COLO668 (cell line): ENCODE results near the gene SARS1.

ENCODE experiments used
- DNase-seq: peaks from one replicate; lab custom pipeline; 2025; ENCODE audit not compliant: unreplicated experiment; lab: John Stamatoyannopoulos, UW

SARS1 gene

GRCh38 chr1:109259674-109260557 is 46.2 kb downstream of the SARS1 start:
- no peak for DNase-seq

- no peak for DNase-seq
Observed at GRCh38 chr1:109261006-109261405, 47.3 kb downstream of the SARS1 start.

- no peak for DNase-seq
Observed at GRCh38 chr1:109261578-109261977, 47.9 kb downstream of the SARS1 start.

GRCh38 chr1:109262231-109263055 is 48.7 kb downstream of the SARS1 start:
- no peak for DNase-seq

- DNase-seq = peak; percentile 52
Observed at GRCh38 chr1:109263234-109263596, 49.5 kb downstream of the SARS1 start.

- peak; percentile 79 for DNase-seq
Observed at GRCh38 chr1:109263597-109264378, 50.1 kb downstream of the SARS1 start.

- DNase-seq = no peak
Observed at GRCh38 chr1:109264379-109264755, 50.6 kb downstream of the SARS1 start.

GRCh38 chr1:109265016-109265415 is 51.3 kb downstream of the SARS1 start:
- no peak for DNase-seq

- no peak for DNase-seq
Observed at GRCh38 chr1:109265741-109266330, 52.1 kb downstream of the SARS1 start.

GRCh38 chr1:109266965-109267364 is 53.2 kb downstream of the SARS1 start:
- DNase-seq = no peak

GRCh38 chr1:109267743-109268300 is 54.1 kb downstream of the SARS1 start:
- no peak for DNase-seq

- DNase-seq = no peak
Observed at GRCh38 chr1:109268431-109269211, 54.9 kb downstream of the SARS1 start.

- DNase-seq = no peak
Observed at GRCh38 chr1:109269212-109269980, 55.7 kb downstream of the SARS1 start.

GRCh38 chr1:109269981-109270622 is 56.4 kb downstream of the SARS1 start:
- DNase-seq = no peak

GRCh38 chr1:109270623-109271317 is 57.1 kb downstream of the SARS1 start:
- no peak for DNase-seq

- no peak for DNase-seq
Observed at GRCh38 chr1:109271458-109271857, 57.7 kb downstream of the SARS1 start.

GRCh38 chr1:109272021-109272799 is 58.5 kb downstream of the SARS1 start:
- no peak for DNase-seq
